NCI-H2081 (cell line): ENCODE data around the gene NKAIN4.

Experiments used
- DNase-seq, 2 experiments: peaks; one replicate each; lab custom pipeline; 2025; lab: John Stamatoyannopoulos, UW

Gene NKAIN4

GRCh38 chr20:63194007-63194796 lies 60.1 kb downstream of the NKAIN4 start:
- DNase-seq = no peak

- DNase-seq = no peak
Observed at GRCh38 chr20:63192721-63193120, 61.5 kb downstream of the NKAIN4 start.

- peak; percentile 93 to 96 for DNase-seq
Observed at GRCh38 chr20:63191400-63191799, 62.9 kb downstream of the NKAIN4 start.

GRCh38 chr20:63190828-63191227 lies 63.4 kb downstream of the NKAIN4 start:
- DNase-seq = no peak
